ENCODE data around the gene DNAI7.
A peak's percentile ranks its signal among the peaks of the same experiment; 100 is the strongest.

The DNAI7 gene

GRCh38 chr12:25162866-25163265 lies 32.1 kb downstream of the DNAI7 start:
- FAIRE-seq, result no peak

GRCh38 chr12:25156061-25156460 lies 38.9 kb downstream of the DNAI7 start:
- no peak for FAIRE-seq

GRCh38 chr12:25155022-25155576 lies 39.9 kb downstream of the DNAI7 start:
- FAIRE-seq, result no peak

GRCh38 chr12:25152055-25152454 lies 42.9 kb downstream of the DNAI7 start:
- no peak for FAIRE-seq

- no peak for FAIRE-seq
Measured at GRCh38 chr12:25151476-25151875, 43.5 kb downstream of the DNAI7 start.

- FAIRE-seq, result no peak
Measured at GRCh38 chr12:25146686-25147085, 48.3 kb downstream of the DNAI7 start.

- no peak for FAIRE-seq
Measured at GRCh38 chr12:25135531-25136154, 59.3 kb downstream of the DNAI7 start.

- FAIRE-seq, result no peak
Measured at GRCh38 chr12:25131270-25131669, 63.7 kb downstream of the DNAI7 start.

- FAIRE-seq, result peak; percentile 53
Measured at GRCh38 chr12:25130741-25131188, 64.2 kb downstream of the DNAI7 start.

- FAIRE-seq, result no peak
Measured at GRCh38 chr12:25126746-25127145, 68.2 kb downstream of the DNAI7 start.

- no peak for FAIRE-seq
Measured at GRCh38 chr12:25126101-25126500, 68.9 kb downstream of the DNAI7 start.

- FAIRE-seq, result no peak
Measured at GRCh38 chr12:25124493-25124892, 70.5 kb downstream of the DNAI7 start.

- no peak for FAIRE-seq
Measured at GRCh38 chr12:25123126-25123525, 71.8 kb downstream of the DNAI7 start.

GRCh38 chr12:25121916-25122315 lies 73.0 kb downstream of the DNAI7 start:
- FAIRE-seq, result no peak

GRCh38 chr12:25121110-25121509 lies 73.8 kb downstream of the DNAI7 start:
- no peak for FAIRE-seq

GRCh38 chr12:25119020-25119419 lies 75.9 kb downstream of the DNAI7 start:
- no peak for FAIRE-seq

- no peak for FAIRE-seq
Measured at GRCh38 chr12:25115677-25116076, 79.3 kb downstream of the DNAI7 start.

GRCh38 chr12:25113651-25114050 lies 81.3 kb downstream of the DNAI7 start:
- FAIRE-seq, result no peak

GRCh38 chr12:25110260-25110659 lies 84.7 kb downstream of the DNAI7 start:
- FAIRE-seq, result no peak

GRCh38 chr12:25107920-25108319 lies 87.0 kb downstream of the DNAI7 start:
- FAIRE-seq, result no peak

- no peak for FAIRE-seq
Measured at GRCh38 chr12:25106818-25107217, 88.1 kb downstream of the DNAI7 start.

- FAIRE-seq, result no peak
Measured at GRCh38 chr12:25102402-25102801, 92.6 kb downstream of the DNAI7 start.

GRCh38 chr12:25101092-25101445 lies 93.9 kb downstream of the DNAI7 start:
- no peak for FAIRE-seq

GRCh38 chr12:25100194-25101091 lies 94.5 kb downstream of the DNAI7 start:
- FAIRE-seq, result no peak

Data from colon (tissue), 2 donors.